NCI-H2227 (cell line): ENCODE measurements around the gene DHRS4.

Experiments used
- DNase-seq: peaks from one replicate; lab custom pipeline; 2025; ENCODE audit not compliant: unreplicated experiment; lab: John Stamatoyannopoulos, UW

DHRS4 gene

GRCh38 chr14:23953464-23954278, at the start of gene DHRS4:
TSS of gene DHRS4 (plus strand) at chr14:23953770. CDS start at chr14:23953789, 19 bp downstream.
- peak; percentile 88 for DNase-seq

DNA sequence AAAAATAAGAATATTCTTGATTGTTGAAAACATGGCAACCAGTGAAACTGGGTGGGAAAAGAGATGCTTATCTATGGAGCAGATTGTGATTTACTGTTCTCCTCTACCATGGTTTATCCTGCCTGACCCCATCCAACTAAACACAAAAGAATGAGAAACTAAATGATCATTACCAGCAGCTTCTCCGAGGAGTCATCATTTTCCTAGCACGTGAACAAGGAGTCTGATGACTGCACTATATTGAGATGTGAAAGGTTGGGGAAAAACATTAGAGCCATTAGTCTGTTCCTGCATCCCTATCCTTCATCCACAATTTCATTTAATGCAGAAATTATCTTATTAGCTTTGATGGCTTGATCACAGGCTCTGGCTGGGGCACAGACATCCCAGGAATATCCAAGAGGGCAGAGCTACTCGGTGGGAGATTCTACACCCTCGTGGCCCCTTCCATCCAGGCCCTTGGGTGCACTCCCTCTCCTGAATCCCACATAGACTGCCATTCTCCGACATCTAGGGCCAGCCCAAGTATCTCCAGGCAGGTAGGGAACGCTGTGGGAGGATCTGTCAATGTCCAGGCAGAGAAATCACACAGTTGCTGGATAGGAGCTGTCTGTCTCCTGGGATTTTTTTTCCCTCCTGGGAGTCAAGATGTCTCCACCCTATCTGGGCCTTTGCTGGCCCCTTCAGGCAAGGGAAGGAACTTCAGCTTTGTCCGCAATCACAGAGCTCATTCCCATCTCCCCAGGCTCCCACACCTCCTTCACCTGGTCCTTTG, 43.3 kb upstream of the DHRS4 start:
- peak; percentile 84 for DNase-seq

DNA sequence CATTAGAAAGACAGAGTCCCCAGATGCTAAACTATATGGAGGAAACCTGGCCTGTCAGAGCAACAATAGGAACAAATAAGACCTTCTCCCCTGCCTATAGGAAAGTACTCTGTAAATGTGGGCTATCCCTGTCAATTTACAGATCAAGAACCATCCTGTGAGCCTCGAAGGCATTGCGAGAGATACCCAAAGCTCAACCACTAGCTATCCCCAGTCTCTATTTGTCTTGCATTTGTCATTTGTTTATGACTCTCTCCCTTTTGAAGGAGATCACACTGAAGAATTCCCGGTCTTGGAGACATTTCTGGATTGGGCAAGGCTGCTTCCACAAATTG, 42.7 kb upstream of the DHRS4 start:
- no peak for DNase-seq

DNA sequence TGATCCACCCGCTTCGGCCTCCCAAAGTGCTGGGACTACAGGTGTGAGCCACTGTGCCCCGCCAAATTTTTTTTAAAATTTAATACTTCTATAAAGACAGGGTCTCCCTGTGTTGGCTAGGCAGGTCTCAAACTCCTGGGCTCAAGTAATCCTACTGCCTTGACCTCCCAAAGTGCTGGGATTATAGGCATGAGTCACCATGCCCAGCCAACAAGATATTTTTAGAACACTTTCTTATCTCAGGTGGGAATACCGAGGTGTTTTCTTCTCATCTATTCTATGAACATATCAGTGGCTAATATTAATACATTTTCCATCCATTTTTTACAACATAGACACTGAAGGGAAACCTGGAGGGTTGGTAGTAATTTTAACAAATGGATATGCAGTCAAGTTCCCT, 38.0 kb upstream of the DHRS4 start:
- DNase-seq, result no peak

DNA sequence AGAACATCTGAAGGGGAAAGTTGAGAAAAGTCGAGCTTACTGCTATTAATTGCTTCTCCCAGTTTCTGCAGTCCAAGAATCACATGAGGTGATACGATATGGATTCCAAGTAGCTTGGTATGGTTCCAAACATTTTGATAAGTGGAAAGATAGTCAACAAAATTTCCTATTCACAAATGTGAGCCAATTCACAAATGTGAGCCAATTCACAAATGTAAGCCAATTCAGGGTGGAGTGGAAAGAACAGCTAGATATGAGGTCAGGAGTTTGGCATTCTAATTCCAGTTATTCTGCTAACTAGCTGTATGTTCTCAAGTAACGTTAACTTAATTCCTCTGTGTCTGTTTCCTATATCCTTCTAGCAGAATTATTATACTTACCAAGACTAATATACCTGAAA, 37.6 kb upstream of the DHRS4 start:
- no peak for DNase-seq

DNA sequence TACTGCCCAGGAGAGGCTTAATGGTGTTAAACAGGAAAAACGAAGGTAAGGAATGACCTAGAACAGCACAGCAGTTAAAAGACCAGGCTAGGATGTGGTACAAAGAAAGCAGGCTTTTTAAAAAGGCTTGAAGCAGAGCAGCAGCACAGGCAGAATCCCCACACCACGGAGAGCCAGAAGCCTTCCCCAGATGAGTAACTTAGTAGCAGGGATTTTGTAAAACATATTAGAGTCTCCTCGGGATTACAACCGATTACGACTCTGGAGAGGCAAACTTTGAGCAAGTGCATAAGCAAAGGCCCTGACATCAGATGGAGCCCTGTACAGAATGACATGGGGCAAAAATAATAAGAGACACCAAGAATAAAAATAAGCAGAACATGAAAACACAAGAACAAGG, 37.1 kb upstream of the DHRS4 start:
- DNase-seq, result no peak

- no peak for DNase-seq
Observed at GRCh38 chr14:23922545-23922944, 31.0 kb upstream of the DHRS4 start.

DNA sequence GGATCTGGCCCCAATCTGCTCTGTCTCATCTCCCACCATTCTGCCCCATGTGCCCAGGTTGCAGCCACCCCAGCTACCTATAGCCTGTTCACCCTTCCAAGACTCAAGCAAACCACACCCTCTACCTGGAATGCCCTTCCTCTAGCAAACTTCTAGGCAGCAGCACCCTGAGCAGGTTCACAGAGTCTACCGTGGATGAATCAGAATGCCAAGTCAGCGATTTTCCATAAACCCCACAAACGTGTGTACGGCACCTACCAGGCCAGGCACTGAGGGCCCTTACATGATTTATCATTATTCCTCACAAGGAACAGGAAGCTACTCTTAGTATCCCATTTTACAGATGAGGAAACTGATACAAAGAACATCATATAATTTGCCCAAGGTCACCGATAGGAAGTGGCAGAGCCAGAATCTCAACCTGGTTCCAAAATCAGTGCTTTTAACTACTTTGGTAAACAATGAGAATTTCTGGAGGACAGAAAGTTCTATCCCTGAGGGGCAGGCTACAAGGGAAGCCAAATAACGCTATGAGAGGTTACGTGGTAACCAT, 28.0 kb upstream of the DHRS4 start:
- DNase-seq, result no peak

GRCh38 chr14:23926543-23926942, 27.0 kb upstream of the DHRS4 start:
- no peak for DNase-seq

- peak; percentile 35 for DNase-seq
Observed at GRCh38 chr14:23929136-23929535, 24.4 kb upstream of the DHRS4 start.

- DNase-seq, result peak; percentile 85
Observed at GRCh38 chr14:23929822-23930294, 23.7 kb upstream of the DHRS4 start.

DNA sequence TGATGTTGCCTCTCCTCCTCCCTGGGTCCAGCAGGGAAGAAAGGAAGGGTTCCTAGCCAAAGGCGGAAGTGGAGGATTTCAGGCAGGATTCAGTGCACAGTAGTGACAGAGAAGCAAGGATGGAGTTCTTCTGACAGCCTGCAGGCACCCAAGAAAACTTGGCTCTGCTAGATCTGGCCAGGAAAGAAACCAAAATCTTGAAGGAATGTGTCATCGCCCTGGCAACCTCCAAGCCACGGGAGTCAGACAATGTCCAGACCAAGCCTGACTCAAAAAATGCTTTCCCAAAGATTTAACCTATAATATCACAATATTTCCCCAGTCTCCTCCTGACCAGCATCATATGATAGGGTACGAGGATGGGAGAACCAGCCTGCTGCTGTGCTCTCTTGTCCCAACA, 22.8 kb upstream of the DHRS4 start:
- no peak for DNase-seq

- no peak for DNase-seq
Observed at GRCh38 chr14:23931721-23932289, 21.8 kb upstream of the DHRS4 start.

- DNase-seq, result no peak
Observed at GRCh38 chr14:23932639-23933038, 20.9 kb upstream of the DHRS4 start.

GRCh38 chr14:23933108-23933741, 20.3 kb upstream of the DHRS4 start:
- no peak for DNase-seq

- no peak for DNase-seq
Observed at GRCh38 chr14:23933742-23934128, 19.8 kb upstream of the DHRS4 start.

DNA sequence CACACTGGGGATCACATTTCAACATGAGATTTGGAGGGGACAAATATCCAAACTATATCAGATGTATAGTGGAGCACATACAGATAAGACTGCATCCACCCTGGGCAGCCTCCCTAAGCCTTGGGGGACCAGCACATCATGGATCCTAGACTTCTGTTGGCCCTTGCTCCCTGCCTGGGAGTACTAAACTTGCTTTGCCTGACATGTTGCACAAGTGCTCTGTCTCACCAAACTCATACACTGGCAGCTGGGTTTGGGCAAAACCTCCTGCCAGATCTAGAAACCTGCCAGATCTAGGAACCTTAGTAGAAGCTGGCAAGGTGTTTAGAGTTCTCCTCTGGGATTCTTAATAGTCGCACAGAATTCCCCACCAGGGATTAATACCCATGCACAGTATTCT, 18.4 kb upstream of the DHRS4 start:
- DNase-seq, result no peak

DNA sequence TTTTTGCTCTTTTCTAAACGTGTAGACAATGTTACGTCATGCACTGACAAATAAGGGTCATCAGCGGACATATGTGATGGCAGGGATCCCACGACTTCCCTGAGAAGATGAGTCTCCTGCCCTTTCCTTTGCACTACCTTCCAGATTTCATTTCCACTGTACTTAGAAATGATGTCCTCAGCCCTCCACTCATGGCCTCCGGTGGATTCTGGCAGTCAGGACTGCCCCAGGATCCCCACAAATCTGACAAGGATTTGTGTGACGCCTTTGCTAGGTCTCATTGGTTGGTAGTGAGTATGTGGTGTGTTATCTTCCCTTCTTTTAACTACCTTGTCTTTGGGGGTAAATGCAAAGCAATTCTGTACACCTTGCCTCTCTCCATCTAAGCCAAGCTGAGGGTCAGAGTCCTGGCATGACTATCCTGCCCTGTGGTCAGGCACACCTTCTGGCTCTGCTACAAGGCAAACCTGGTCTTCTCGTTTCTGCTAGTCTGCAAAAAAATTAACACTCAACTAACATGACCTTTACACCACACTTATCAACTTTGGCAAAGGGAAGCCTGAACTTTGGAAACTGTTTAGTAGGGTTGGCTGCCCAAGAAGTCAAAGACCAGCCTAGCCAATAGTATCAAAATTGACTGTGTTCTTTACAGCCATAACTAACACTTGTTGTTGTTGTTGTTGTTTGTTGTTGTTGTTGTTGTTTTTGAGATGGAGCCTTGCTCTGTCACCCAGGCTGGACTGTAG, 17.3 kb upstream of the DHRS4 start:
- DNase-seq, result no peak

DNA sequence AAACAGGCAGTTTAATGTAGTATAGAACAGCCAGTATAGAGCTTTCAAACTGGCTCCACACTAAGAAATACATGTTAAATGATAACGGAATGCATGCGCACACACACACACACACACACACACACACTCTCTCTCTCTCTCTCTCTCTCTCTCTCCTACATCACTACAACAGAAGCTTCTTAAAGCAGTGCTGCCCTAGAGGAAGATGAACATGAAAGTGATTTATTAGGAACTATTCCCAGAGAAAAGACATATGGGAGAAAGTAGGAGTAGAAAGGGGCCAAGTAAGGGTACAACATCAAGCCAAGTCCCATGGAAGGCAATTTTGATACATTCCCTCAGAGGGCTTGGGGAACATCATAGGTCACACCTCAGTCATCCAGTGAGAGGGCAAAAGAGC, 16.4 kb upstream of the DHRS4 start:
- DNase-seq, result no peak

- DNase-seq, result no peak
Observed at GRCh38 chr14:23938823-23939222, 14.7 kb upstream of the DHRS4 start.
